SH-SY5Y (cell line): ENCODE data around the gene ADGRG1.

Experiments used
- GATA2 ChIP-seq: IDR thresholded peaks from 2 replicates; pipeline ENCODE4 v1.6.1; 2011; ENCODE audit warnings: mild to moderate bottlenecking, low read depth, low read length
- GATA3 ChIP-seq: IDR thresholded peaks from 2 replicates; pipeline ENCODE4 v1.6.1; 2011; ENCODE audit warnings: low read depth, mild to moderate bottlenecking, low read length, moderate library complexity

DNA sequence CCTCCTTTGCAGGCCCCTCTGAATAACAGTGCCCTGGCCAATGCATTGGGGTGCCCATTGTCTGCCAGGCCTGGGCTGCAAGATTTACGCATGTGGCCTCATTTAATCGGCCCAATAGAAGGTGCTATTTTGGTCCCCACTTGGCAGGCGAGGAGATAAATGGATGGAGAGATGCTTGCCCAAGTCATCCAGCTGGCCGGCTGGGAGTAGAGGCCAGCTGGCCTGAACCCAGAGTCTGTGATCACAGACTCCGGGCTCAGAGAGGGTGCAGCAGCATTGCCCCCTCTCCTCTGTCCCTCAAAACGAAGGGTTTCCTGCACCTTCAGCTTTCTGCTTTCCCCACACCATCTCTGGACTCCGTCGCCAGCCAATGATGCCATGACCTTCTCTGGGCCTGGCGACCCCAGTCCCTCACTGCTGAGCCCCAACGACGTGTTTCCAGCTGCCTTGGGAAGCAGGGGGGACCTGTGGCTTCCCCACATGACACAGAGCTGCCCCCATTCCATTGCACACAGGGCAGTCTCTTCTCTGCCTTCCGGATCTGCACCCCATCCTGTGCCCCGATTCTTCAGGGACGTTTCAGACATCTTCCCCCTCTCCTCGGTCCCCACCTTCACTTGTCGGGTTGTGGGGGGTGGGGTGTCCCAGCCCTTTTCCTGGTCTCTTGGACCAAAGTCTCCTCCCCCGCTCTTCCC, 3.5 kb upstream of the ADGRG1 start:
- TF ChIP-seq GATA2: no peak
- TF ChIP-seq GATA3: no peak
